WI38 (cell line): ENCODE data around the gene OR10H4.
"Not testable (repeated sequence)": the region's sequence is repeated elsewhere in the genome, so short reads cannot be mapped to it uniquely, and the experiment has no call there.

ENCODE experiments used
- H3K4me3 ChIP-seq: 2 replicates; pipeline ENCODE4 v1.5.1; 2011; ENCODE audit warnings: low read depth, mild to moderate bottlenecking, control low read depth, low read length
- CTCF ChIP-seq: IDR thresholded peaks from 2 replicates; pipeline ENCODE4 v1.5.1; 2012; ENCODE audit warnings: low read depth, mild to moderate bottlenecking, control low read depth, low read length

The OR10H4 gene

DNA sequence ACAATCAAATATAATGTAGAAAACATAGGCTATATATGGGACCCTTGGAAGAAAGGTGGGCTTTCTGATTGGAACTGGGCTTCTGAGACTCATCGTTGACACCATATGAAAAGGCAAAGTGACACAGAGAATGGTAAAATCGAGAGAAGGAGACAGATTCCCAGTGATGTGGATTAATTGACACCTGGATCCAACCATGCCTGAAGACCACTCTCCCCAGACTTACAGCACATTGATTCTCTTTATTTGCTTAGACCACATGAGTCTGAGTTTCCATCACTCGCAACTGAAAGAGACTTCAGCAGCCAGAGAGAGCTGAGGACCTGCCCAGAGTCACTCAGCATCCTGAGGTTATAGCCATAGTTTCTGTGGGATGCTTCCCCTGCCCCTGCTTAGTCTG, 20.5 kb upstream of the OR10H4 start:
- H3K4me3 ChIP-seq = no peak overlapping the region
- TF ChIP-seq CTCF = no peak

DNA sequence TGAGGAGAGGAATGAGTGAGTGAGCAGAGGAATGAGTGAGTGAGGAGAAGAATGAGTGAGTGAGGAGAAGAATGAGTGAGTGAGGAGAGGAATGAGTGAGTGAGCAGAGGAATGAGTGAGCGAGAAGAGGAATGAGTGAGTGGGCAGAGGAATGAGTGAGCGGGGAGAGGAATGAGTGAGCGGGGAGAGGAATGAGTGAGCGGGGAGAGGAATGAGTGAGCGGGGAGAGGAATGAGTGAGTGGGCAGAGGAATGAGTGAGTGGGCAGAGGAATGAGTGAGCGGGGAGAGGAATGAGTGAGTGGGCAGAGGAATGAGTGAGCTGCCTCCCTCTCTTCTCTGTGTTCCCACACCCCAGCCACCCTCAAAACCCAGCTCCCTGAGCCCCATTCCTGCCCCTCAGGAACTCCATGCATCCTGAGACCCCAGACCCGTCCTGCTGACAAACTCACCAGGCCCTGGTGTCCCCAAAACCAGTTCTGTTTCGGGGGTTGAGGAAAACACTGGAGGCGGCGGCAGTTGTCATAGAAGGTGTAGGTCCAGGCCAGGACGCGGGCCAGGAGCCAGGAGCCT, 15.0 kb upstream of the OR10H4 start:
- H3K4me3 ChIP-seq = not testable (repeated sequence)

GRCh38 chr19:15934332-15935078, 14.3 kb upstream of the OR10H4 start, which contains the start of gene CYP4F11:
CYP4F11 (minus strand) TSS chr19:15934529; CDS start chr19:15934408, 121 bp downstream.
- H3K4me3 ChIP-seq = no peak within 1 kb of the TSS
- no peak for TF ChIP-seq CTCF

DNA sequence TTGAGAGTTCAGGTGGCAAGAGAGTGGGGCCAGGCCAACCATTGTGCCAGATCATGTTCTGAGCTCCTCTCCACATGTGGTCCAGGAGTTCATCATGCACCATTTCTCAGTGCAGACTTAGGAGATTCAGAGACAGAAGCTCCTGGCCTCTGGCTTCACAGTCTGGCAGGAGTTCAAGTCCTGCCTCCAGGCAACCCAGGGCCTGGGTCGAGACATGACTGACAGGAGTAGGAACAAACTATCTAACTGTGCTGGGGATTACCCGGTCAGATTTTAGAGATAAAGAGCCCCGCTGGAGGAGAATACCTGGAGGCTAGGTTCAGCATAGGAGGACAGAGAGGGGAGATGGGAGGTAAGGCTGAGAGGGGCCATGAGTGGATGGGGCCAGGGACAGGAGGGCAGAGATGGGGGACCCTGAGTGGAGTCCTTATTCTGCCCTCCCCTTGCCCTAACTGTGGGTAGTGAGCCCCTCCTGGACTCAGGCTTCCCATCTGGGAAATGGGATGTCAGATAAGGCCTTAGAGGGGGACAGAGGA, 13.6 kb upstream of the OR10H4 start:
- no peak for TF ChIP-seq CTCF
- no peak overlapping the region for H3K4me3 ChIP-seq

DNA sequence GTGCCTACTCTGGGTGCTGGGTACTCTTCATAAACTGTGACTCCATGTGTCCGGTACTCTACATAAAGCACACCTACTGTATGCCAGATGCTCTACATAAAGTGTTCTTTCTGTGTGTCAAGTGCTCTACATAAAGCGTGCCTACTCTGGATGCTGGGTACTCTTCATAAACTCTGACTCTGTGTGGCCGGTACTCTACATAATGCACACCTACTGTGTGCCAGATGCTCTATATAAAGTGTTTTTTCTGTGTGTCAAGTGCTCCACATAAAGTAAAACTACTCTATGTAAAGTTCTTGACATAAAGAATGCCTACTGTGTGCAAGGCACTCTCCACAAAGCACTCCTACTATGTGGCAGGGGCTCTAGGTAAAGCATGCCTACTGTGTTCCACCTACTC, 12.6 kb upstream of the OR10H4 start:
- TF ChIP-seq CTCF = no peak
- no peak overlapping the region for H3K4me3 ChIP-seq

- H3K4me3 ChIP-seq = no peak overlapping the region
- no peak for TF ChIP-seq CTCF
Observed at GRCh38 chr19:15936950-15937349, 11.9 kb upstream of the OR10H4 start.

DNA sequence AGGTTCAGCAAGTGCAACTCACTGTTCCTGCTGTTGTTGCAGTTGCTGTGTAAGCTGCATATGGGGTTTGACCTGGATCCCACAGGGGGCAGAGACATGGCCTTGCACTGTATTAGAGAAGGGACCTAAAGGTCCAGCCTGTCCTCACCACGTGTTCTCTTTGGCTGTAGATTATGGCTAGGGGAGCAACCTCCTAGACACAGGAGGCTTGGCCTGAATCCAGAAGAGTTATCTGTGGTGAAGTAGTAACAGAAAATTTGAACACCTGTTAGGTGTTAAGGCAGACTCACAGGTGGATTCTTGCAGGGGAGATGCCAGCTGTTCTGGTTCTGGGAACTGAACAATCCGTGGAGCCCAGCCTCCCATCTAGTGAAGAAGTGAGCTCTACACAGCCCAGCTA, 11.0 kb upstream of the OR10H4 start:
- TF ChIP-seq CTCF = no peak
- no peak overlapping the region for H3K4me3 ChIP-seq

DNA sequence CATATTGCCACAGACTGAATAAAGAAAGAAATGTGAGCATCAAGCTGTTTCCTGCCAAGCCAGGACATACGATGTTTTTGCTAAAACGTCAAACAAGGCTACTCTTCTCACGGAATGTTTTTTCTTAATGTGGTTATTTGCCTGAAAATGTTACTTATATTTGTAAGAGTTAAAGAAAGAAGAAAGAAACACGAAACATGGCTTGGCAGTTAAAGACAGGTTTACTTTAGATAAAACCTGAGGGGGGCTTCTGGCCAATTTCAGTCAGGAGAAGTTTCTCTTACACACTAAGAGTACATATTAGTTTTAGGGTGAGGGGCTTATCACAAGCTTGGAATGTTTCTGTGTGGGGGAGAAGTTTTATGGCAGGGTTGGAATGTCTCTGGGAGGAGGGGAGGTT, 4.4 kb upstream of the OR10H4 start:
- no peak for TF ChIP-seq CTCF

More for the DNA sequence above, 4.4 kb upstream of the OR10H4 start:
- H3K4me3 ChIP-seq = no peak overlapping the region
